Heart left ventricle (tissue), 13 donors: ENCODE data around the gene TLR1.
"Not testable (repeated sequence)": the region's sequence is repeated elsewhere in the genome, so short reads cannot be mapped to it uniquely, and the experiment has no call there.

Experiments used
- POLR2A ChIP-seq, 2 donors: fragments of 450-650 bp; IDR thresholded peaks; one replicate each; pipeline ENCODE4 v1.6.1; 2017; ENCODE audit warnings: antibody characterized with exemption in 2 of 2, mild to moderate bottlenecking in 2 of 2, moderate library complexity in 2 of 2
- TF ChIP-seq, protein P1 (sequence below), 12 donors: fragments of 200-600 bp; sonication (generic) in 4 of 12; IDR thresholded peaks; one replicate each; pipeline versions ENCODE4 v1.5.0 to v1.8.0; 2018 to 2022; ENCODE audit warnings: antibody characterized with exemption in 12 of 12, mild to moderate bottlenecking in 5 of 12
- donor health status: ischemic (EF 13 %, LVEDD 7.1; RV severe dilation, severe dysfunction).
- donor health status: DM: no; HTN: yes; CAD: no.
- donor health status: DM: no; HTN: no; CAD: no.
- donor health status: ischemic (EF 25% LVEDD 6.9; RV normal size, moderate dysfunction).
- donor health status: ischemic (EF 25% LVEDD 5.7; RV mildly dilated, moderate dysfunction).
- donor health status: ischemic (EF 35%, LVEDD 5.7; RV mildly dilated, moderate dysfunction).
- donor health status: nonischemic (EF 11% LVEDD 7.7; RV severe dilation, severe dysfunction).
- donor health status: DM: yes; HTN: yes; CAD: no.
- donor health status: PGD.
- donor health status: ischemic (EF 29% LVEDD 5.4; RV normal size, mild dysfunction).
- donor health status: nonischemic (EF 23%, LVEDD 6.1; RV moderate dilation, normal function).

DNA sequence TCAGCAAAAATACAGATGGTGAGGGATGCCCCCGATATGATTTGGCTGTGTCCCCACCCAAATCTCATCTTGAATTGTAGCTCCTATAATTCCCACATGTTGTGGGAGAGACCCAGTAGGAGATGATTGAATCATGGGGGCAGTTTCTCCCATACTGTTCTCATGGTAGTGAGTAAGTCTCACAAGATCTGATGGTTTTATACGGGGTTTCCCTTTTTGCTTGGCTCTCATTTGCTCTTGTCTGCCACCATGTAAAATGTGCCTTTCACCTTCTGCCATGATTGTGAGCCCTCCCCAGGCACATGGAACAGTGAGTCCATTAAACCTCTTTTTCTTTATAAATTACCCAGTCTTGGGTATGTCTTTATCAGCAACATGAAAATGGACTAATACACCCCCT lies 37.7 kb downstream of the TLR1 start:
- not testable (repeated sequence) for TF ChIP-seq POLR2A (IDR thresholded peaks at IDR 0.05)
- TF ChIP-seq, protein P1, sequence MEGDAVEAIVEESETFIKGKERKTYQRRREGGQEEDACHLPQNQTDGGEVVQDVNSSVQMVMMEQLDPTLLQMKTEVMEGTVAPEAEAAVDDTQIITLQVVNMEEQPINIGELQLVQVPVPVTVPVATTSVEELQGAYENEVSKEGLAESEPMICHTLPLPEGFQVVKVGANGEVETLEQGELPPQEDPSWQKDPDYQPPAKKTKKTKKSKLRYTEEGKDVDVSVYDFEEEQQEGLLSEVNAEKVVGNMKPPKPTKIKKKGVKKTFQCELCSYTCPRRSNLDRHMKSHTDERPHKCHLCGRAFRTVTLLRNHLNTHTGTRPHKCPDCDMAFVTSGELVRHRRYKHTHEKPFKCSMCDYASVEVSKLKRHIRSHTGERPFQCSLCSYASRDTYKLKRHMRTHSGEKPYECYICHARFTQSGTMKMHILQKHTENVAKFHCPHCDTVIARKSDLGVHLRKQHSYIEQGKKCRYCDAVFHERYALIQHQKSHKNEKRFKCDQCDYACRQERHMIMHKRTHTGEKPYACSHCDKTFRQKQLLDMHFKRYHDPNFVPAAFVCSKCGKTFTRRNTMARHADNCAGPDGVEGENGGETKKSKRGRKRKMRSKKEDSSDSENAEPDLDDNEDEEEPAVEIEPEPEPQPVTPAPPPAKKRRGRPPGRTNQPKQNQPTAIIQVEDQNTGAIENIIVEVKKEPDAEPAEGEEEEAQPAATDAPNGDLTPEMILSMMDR (IDR thresholded peaks at IDR 0.05): not testable (repeated sequence)
